GM23338 (cell line): ENCODE data around the gene MRTFA.

Experiments used
- CREB1 ChIP-seq: fragments of 250-450 bp; sonication (Bioruptor Pico); IDR thresholded peaks from 2 replicates; pipeline ENCODE4 v1.5.0; 2020; ENCODE audit warnings: low read depth, mild to moderate bottlenecking, moderate library complexity
- CTCF ChIP-seq, 2 experiments: fragments of 200-600 bp in 1 of 2; sonication (generic) in 1 of 2; conservative IDR thresholded peaks; 2 replicates each; pipeline versions ENCODE4 v1.5.1 to v1.6.1; 2016 to 2017; ENCODE audit warnings: antibody characterized with exemption in 2 of 2, low read depth in 2 of 2, mild to moderate bottlenecking in 2 of 2, moderate library complexity in 1 of 2
- EZH2 ChIP-seq: fragments of 200-600 bp; sonication (generic); IDR thresholded peaks from one replicate; pipeline ENCODE4 v1.8.0; 2017; ENCODE audit warnings: antibody characterized with exemption, mild to moderate bottlenecking, low read depth; ENCODE audit not compliant: unreplicated experiment
- EZH2phosphoT487 ChIP-seq: fragments of 200-600 bp; sonication (generic); IDR thresholded peaks from one replicate; pipeline ENCODE4 v1.8.1; 2018; ENCODE audit warnings: antibody characterized with exemption; ENCODE audit not compliant: unreplicated experiment
- POLR2AphosphoS5 ChIP-seq: IDR thresholded peaks from 2 replicates; pipeline ENCODE4 v1.6.1; 2016; ENCODE audit warnings: antibody characterized with exemption, low read depth
- STAT1 ChIP-seq: IDR thresholded peaks from one replicate; pipeline ENCODE4 v1.6.1; 2016; ENCODE audit warnings: antibody characterized with exemption; ENCODE audit not compliant: unreplicated experiment
- ZNF114 ChIP-seq: fragments of 250-450 bp; sonication (Bioruptor Pico); IDR thresholded peaks from 2 replicates; pipeline ENCODE4 v1.5.0; 2020; ENCODE audit warnings: mild to moderate bottlenecking, moderate library complexity
- TF ChIP-seq, protein P1 (sequence below): IDR thresholded peaks from 2 replicates; pipeline ENCODE4 v1.6.1; 2016; ENCODE audit warnings: antibody characterized with exemption
- TF ChIP-seq, protein P2 (sequence below): IDR thresholded peaks from one replicate; pipeline ENCODE4 v1.6.1; 2018; ENCODE audit warnings: antibody characterized with exemption; ENCODE audit not compliant: unreplicated experiment

- TF ChIP-seq CTCF (conservative IDR thresholded peaks at IDR 0.05; ENCODE audit: low read depth in 2 of 2) (no peak), EZH2 (no peak), ZNF114 (CRISPR knock-in tag) (no peak), STAT1 (no peak), EZH2phosphoT487 (no peak), POLR2AphosphoS5 (no peak), CREB1 (CRISPR knock-in tag) (no peak)
- TF ChIP-seq, protein P1, sequence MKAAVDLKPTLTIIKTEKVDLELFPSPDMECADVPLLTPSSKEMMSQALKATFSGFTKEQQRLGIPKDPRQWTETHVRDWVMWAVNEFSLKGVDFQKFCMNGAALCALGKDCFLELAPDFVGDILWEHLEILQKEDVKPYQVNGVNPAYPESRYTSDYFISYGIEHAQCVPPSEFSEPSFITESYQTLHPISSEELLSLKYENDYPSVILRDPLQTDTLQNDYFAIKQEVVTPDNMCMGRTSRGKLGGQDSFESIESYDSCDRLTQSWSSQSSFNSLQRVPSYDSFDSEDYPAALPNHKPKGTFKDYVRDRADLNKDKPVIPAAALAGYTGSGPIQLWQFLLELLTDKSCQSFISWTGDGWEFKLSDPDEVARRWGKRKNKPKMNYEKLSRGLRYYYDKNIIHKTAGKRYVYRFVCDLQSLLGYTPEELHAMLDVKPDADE: no peak
- TF ChIP-seq, protein P2, sequence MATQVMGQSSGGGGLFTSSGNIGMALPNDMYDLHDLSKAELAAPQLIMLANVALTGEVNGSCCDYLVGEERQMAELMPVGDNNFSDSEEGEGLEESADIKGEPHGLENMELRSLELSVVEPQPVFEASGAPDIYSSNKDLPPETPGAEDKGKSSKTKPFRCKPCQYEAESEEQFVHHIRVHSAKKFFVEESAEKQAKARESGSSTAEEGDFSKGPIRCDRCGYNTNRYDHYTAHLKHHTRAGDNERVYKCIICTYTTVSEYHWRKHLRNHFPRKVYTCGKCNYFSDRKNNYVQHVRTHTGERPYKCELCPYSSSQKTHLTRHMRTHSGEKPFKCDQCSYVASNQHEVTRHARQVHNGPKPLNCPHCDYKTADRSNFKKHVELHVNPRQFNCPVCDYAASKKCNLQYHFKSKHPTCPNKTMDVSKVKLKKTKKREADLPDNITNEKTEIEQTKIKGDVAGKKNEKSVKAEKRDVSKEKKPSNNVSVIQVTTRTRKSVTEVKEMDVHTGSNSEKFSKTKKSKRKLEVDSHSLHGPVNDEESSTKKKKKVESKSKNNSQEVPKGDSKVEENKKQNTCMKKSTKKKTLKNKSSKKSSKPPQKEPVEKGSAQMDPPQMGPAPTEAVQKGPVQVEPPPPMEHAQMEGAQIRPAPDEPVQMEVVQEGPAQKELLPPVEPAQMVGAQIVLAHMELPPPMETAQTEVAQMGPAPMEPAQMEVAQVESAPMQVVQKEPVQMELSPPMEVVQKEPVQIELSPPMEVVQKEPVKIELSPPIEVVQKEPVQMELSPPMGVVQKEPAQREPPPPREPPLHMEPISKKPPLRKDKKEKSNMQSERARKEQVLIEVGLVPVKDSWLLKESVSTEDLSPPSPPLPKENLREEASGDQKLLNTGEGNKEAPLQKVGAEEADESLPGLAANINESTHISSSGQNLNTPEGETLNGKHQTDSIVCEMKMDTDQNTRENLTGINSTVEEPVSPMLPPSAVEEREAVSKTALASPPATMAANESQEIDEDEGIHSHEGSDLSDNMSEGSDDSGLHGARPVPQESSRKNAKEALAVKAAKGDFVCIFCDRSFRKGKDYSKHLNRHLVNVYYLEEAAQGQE: no peak
These were observed 154.1 kb downstream of the MRTFA start for GRCh38 chr22:40482391-40482790.
